Measurements from ENCODE around the gene SPINDOC.

Gene SPINDOC

GRCh38 chr11:63874511-63874910 lies 61.3 kb downstream of the SPINDOC start:
- TF ChIP-seq YY1 (IDR thresholded peaks at IDR 0.05; ENCODE audit: low read depth), result no peak
- no peak for TF ChIP-seq TAF1 (IDR thresholded peaks at IDR 0.05; ENCODE audit: low read depth)
- TF ChIP-seq USF1 (IDR thresholded peaks at IDR 0.05), result no peak
- no peak for TF ChIP-seq MAX (IDR thresholded peaks at IDR 0.05)
- no peak for TF ChIP-seq NFIC (IDR thresholded peaks at IDR 0.05)
- no peak for TF ChIP-seq TEAD4 (IDR thresholded peaks at IDR 0.05)
- no peak for TF ChIP-seq TCF12 (IDR thresholded peaks at IDR 0.05; ENCODE audit: low read depth)
- TF ChIP-seq CEBPB (IDR thresholded peaks at IDR 0.05), result no peak
- no peak for TF ChIP-seq ZBTB7A (IDR thresholded peaks at IDR 0.05; ENCODE audit: low read depth)
- TF ChIP-seq EGR1 (IDR thresholded peaks at IDR 0.05), result no peak
- no peak for TF ChIP-seq FOXM1 (IDR thresholded peaks at IDR 0.05; ENCODE audit: borderline replicate concordance, low read depth)
- no peak for TF ChIP-seq EP300 (IDR thresholded peaks at IDR 0.05; ENCODE audit: borderline replicate concordance)
- no peak for TF ChIP-seq RAD21 (IDR thresholded peaks at IDR 0.05; ENCODE audit: low read depth)
- no peak for TF ChIP-seq CREB1 (IDR thresholded peaks at IDR 0.05; ENCODE audit: low read depth)
- TF ChIP-seq REST (IDR thresholded peaks at IDR 0.05; ENCODE audit: low read depth), result no peak

- no peak for TF ChIP-seq MAX (IDR thresholded peaks at IDR 0.05)
- TF ChIP-seq CREB1 (IDR thresholded peaks at IDR 0.05; ENCODE audit: low read depth), result no peak
- TF ChIP-seq USF1 (IDR thresholded peaks at IDR 0.05), result no peak
- no peak for TF ChIP-seq TCF12 (IDR thresholded peaks at IDR 0.05; ENCODE audit: low read depth)
- TF ChIP-seq TEAD4 (IDR thresholded peaks at IDR 0.05), result no peak
- no peak for TF ChIP-seq EGR1 (IDR thresholded peaks at IDR 0.05)
- no peak for TF ChIP-seq FOXM1 (IDR thresholded peaks at IDR 0.05; ENCODE audit: borderline replicate concordance, low read depth)
- no peak for TF ChIP-seq REST (IDR thresholded peaks at IDR 0.05; ENCODE audit: low read depth)
- no peak for TF ChIP-seq YY1 (IDR thresholded peaks at IDR 0.05; ENCODE audit: low read depth)
- TF ChIP-seq TAF1 (IDR thresholded peaks at IDR 0.05; ENCODE audit: low read depth), result no peak
- no peak for TF ChIP-seq ZBTB7A (IDR thresholded peaks at IDR 0.05; ENCODE audit: low read depth)
Observed at GRCh38 chr11:63875506-63876065, 62.3 kb downstream of the SPINDOC start.

- TF ChIP-seq YY1 (IDR thresholded peaks at IDR 0.05; ENCODE audit: low read depth) (no peak), TAF1 (IDR thresholded peaks at IDR 0.05; ENCODE audit: low read depth) (no peak), RAD21 (IDR thresholded peaks at IDR 0.05; ENCODE audit: low read depth) (no peak), FOXM1 (IDR thresholded peaks at IDR 0.05; ENCODE audit: borderline replicate concordance, low read depth) (no peak), ZBTB7A (IDR thresholded peaks at IDR 0.05; ENCODE audit: low read depth) (no peak), CEBPB (IDR thresholded peaks at IDR 0.05) (no peak), TCF12 (IDR thresholded peaks at IDR 0.05; ENCODE audit: low read depth) (no peak), NFIC (IDR thresholded peaks at IDR 0.05) (no peak), REST (IDR thresholded peaks at IDR 0.05; ENCODE audit: low read depth) (no peak), CREB1 (IDR thresholded peaks at IDR 0.05; ENCODE audit: low read depth) (no peak), MAX (IDR thresholded peaks at IDR 0.05) (no peak), EGR1 (IDR thresholded peaks at IDR 0.05) (no peak), EP300 (IDR thresholded peaks at IDR 0.05; ENCODE audit: borderline replicate concordance) (no peak), TEAD4 (IDR thresholded peaks at IDR 0.05) (no peak)
Observed at GRCh38 chr11:63876616-63877015, 63.4 kb downstream of the SPINDOC start.
